ENCODE measurements around the gene MRS2. TPM values are rescaled to one million over a fixed set of nuclear protein-coding genes. Genes with fewer than 3 reads are reported as not detected.

Gene MRS2
- total and polyA plus RNA-seq, 4 experiments from 2014 or later: 19.0 to 27.1 (median 23.4) TPM

- Histone ChIP-seq H3K9me3 (ENCODE audit: control insufficient read depth in 1 of 2, low read length in 2 of 2) (no peaks in the 10 kb centered on the region), H3K36me3 (ENCODE audit: insufficient read depth, low read length) (no peaks in the 10 kb centered on the region), H3K27me3 (ENCODE audit: insufficient read depth, low read length) (no peaks in the 10 kb centered on the region), H3K27ac (ENCODE audit: low read depth, low read length) (no peak overlapping the region), H3K4me1 (ENCODE audit: insufficient read depth, low read length) (no peaks in the 10 kb centered on the region), H3K4me3 (ENCODE audit: low read length in 2 of 2) (no peak overlapping the region)
- Mint-ChIP-seq H3K27ac (no peak overlapping the region), H3K4me1 (peaks cover 0 to 1% (median 0%) of the 10 kb centered on the region in 4 donors), H3K9me3 (no peaks in the 10 kb centered on the region), H3K36me3 (peaks cover 0 to 10% of the 10 kb centered on the region in 2 donors), H3K27me3 (no peaks in the 10 kb centered on the region), H3K4me3 (no peak overlapping the region)
- intact Hi-C loops (cut with micrococcal nuclease): loop anchor here (1.0 to 5.0 kb wide), 2 partner anchors 152 to 586 kb away; no protein-coding TSS in a partner anchor
- POLR2A ChIA-PET (ENCODE audit: partially characterized antibody): no interaction called here
- peak in 4 of 5 donors; percentile 15 to 33 (median 28) for DNase-seq
- CTCF ChIA-PET (ENCODE audit: partially characterized antibody): interaction anchor here (0.7 to 4.8 kb wide), 13 partner anchors 8 to 640 kb away, joined by 3 to 34 read pairs (median 3); partner anchors contain the start of gene ALDH5A1
These were observed 28.3 kb downstream of the MRS2 start for GRCh38 chr6:24431045-24431451.

- Mint-ChIP-seq H3K27ac (no peak overlapping the region), H3K9me3 (no peaks in the 10 kb centered on the region), H3K4me1 (peaks cover 0 to 1% (median 0%) of the 10 kb centered on the region in 4 donors), H3K4me3 (no peak overlapping the region), H3K27me3 (no peaks in the 10 kb centered on the region), H3K36me3 (peaks cover 0 to 7% of the 10 kb centered on the region in 2 donors)
- H3K36me3 ChIP-seq (ENCODE audit: insufficient read depth, low read length): no peaks in the 10 kb centered on the region
- no peak overlapping the region for H3K27ac ChIP-seq (ENCODE audit: low read depth, low read length)
- intact Hi-C loops (cut with micrococcal nuclease): loop anchor here (5.0 kb wide), 1 partner anchor 585 kb away; no protein-coding TSS in a partner anchor
- no peaks in the 10 kb centered on the region for H3K9me3 ChIP-seq (ENCODE audit: control insufficient read depth in 1 of 2, low read length in 2 of 2)
- no peak for DNase-seq
- no peak overlapping the region for H3K4me3 ChIP-seq (ENCODE audit: low read length in 2 of 2)
- H3K4me1 ChIP-seq (ENCODE audit: insufficient read depth, low read length): no peaks in the 10 kb centered on the region
- CTCF ChIA-PET (ENCODE audit: partially characterized antibody): interaction anchor here (0.7 to 4.8 kb wide), 3 partner anchors 10 to 87 kb away, joined by 3 to 34 read pairs (median 6); partner anchors contain the start of gene ALDH5A1
- POLR2A ChIA-PET (ENCODE audit: partially characterized antibody): no interaction called here
- H3K27me3 ChIP-seq (ENCODE audit: insufficient read depth, low read length): no peaks in the 10 kb centered on the region
These were observed 29.9 kb downstream of the MRS2 start for GRCh38 chr6:24432611-24433010.

GRCh38 chr6:24436979-24437378 is 34.2 kb downstream of the MRS2 start:
- Histone ChIP-seq H3K36me3 (ENCODE audit: insufficient read depth, low read length) (no peaks in the 10 kb centered on the region), H3K9me3 (ENCODE audit: control insufficient read depth in 1 of 2, low read length in 2 of 2) (no peaks in the 10 kb centered on the region), H3K27ac (ENCODE audit: low read depth, low read length) (no peak overlapping the region), H3K4me3 (ENCODE audit: low read length in 2 of 2) (no peak overlapping the region), H3K27me3 (ENCODE audit: insufficient read depth, low read length) (no peaks in the 10 kb centered on the region), H3K4me1 (ENCODE audit: insufficient read depth, low read length) (no peaks in the 10 kb centered on the region)
- Mint-ChIP-seq H3K27ac (no peak overlapping the region), H3K36me3 (peaks cover 0 to 10% of the 10 kb centered on the region in 2 donors), H3K4me1 (peaks cover 0 to 2% (median under 1%) of the 10 kb centered on the region in 4 donors), H3K27me3 (no peaks in the 10 kb centered on the region), H3K4me3 (no peak overlapping the region), H3K9me3 (no peaks in the 10 kb centered on the region)
- no peak for DNase-seq
- intact Hi-C loops (cut with micrococcal nuclease): no loop called here
- ChIA-PET CTCF (ENCODE audit: partially characterized antibody) (no interaction called here), POLR2A (ENCODE audit: partially characterized antibody) (no interaction called here)

GRCh38 chr6:24439858-24440539 is 37.3 kb downstream of the MRS2 start:
- ChIA-PET CTCF (ENCODE audit: partially characterized antibody) (interaction anchor here (1.4 kb wide), 1 partner anchor 9 kb away, joined by 4 read pairs; no protein-coding TSS in a partner anchor), POLR2A (ENCODE audit: partially characterized antibody) (interaction anchor here (0.7 kb wide), 1 partner anchor 18 kb away, joined by 4 read pairs; no protein-coding TSS in a partner anchor)
- Mint-ChIP-seq H3K4me3 (no peak overlapping the region), H3K27ac (no peak overlapping the region), H3K9me3 (no peaks in the 10 kb centered on the region), H3K27me3 (no peaks in the 10 kb centered on the region), H3K36me3 (peaks cover 0 to 10% of the 10 kb centered on the region in 2 donors), H3K4me1 (peaks cover 0 to 2% (median under 1%) of the 10 kb centered on the region in 4 donors)
- Histone ChIP-seq H3K36me3 (ENCODE audit: insufficient read depth, low read length) (no peaks in the 10 kb centered on the region), H3K27me3 (ENCODE audit: insufficient read depth, low read length) (no peaks in the 10 kb centered on the region), H3K27ac (ENCODE audit: low read depth, low read length) (no peak overlapping the region), H3K4me1 (ENCODE audit: insufficient read depth, low read length) (no peaks in the 10 kb centered on the region), H3K4me3 (ENCODE audit: low read length in 2 of 2) (no peak overlapping the region), H3K9me3 (ENCODE audit: control insufficient read depth in 1 of 2, low read length in 2 of 2) (no peaks in the 10 kb centered on the region)
- intact Hi-C loops (cut with micrococcal nuclease): no loop called here
- no peak for DNase-seq

GRCh38 chr6:24440897-24441598 is 38.3 kb downstream of the MRS2 start:
- DNase-seq: no peak
- Histone ChIP-seq H3K27ac (ENCODE audit: low read depth, low read length) (no peak overlapping the region), H3K9me3 (ENCODE audit: control insufficient read depth in 1 of 2, low read length in 2 of 2) (no peaks in the 10 kb centered on the region), H3K27me3 (ENCODE audit: insufficient read depth, low read length) (no peaks in the 10 kb centered on the region), H3K4me3 (ENCODE audit: low read length in 2 of 2) (no peak overlapping the region), H3K36me3 (ENCODE audit: insufficient read depth, low read length) (no peaks in the 10 kb centered on the region), H3K4me1 (ENCODE audit: insufficient read depth, low read length) (no peaks in the 10 kb centered on the region)
- H3K27ac Mint-ChIP-seq: no peak overlapping the region
- intact Hi-C loops (cut with micrococcal nuclease): no loop called here
- ChIA-PET CTCF (ENCODE audit: partially characterized antibody) (interaction anchor here (0.7 to 1.4 kb wide), 2 partner anchors 10 to 577 kb away, joined by 3 to 4 read pairs; no protein-coding TSS in a partner anchor), POLR2A (ENCODE audit: partially characterized antibody) (no interaction called here)
- H3K27me3 Mint-ChIP-seq: no peaks in the 10 kb centered on the region
- no peak overlapping the region for H3K4me3 Mint-ChIP-seq
- H3K36me3 Mint-ChIP-seq: peaks cover 0 to 10% of the 10 kb centered on the region in 2 donors
- H3K4me1 Mint-ChIP-seq: peaks cover 0 to 2% (median under 1%) of the 10 kb centered on the region in 4 donors
- no peaks in the 10 kb centered on the region for H3K9me3 Mint-ChIP-seq

GRCh38 chr6:24441599-24441904 is 38.8 kb downstream of the MRS2 start:
- Histone ChIP-seq H3K27me3 (ENCODE audit: insufficient read depth, low read length) (no peaks in the 10 kb centered on the region), H3K9me3 (ENCODE audit: control insufficient read depth in 1 of 2, low read length in 2 of 2) (no peaks in the 10 kb centered on the region), H3K27ac (ENCODE audit: low read depth, low read length) (no peak overlapping the region), H3K4me1 (ENCODE audit: insufficient read depth, low read length) (no peaks in the 10 kb centered on the region), H3K36me3 (ENCODE audit: insufficient read depth, low read length) (no peaks in the 10 kb centered on the region), H3K4me3 (ENCODE audit: low read length in 2 of 2) (no peak overlapping the region)
- ChIA-PET POLR2A (ENCODE audit: partially characterized antibody) (no interaction called here), CTCF (ENCODE audit: partially characterized antibody) (interaction anchor here (0.7 to 1.2 kb wide), 2 partner anchors 11 to 577 kb away, joined by 3 read pairs; no protein-coding TSS in a partner anchor)
- H3K27ac Mint-ChIP-seq: no peak overlapping the region
- H3K9me3 Mint-ChIP-seq: no peaks in the 10 kb centered on the region
- H3K4me1 Mint-ChIP-seq: peaks cover 0 to 2% (median under 1%) of the 10 kb centered on the region in 4 donors
- peaks cover 0 to 10% of the 10 kb centered on the region in 2 donors for H3K36me3 Mint-ChIP-seq
- DNase-seq: no peak
- H3K4me3 Mint-ChIP-seq: no peak overlapping the region
- no peaks in the 10 kb centered on the region for H3K27me3 Mint-ChIP-seq
- intact Hi-C loops (cut with micrococcal nuclease): no loop called here

GRCh38 chr6:24444588-24444987 is 41.9 kb downstream of the MRS2 start:
- Histone ChIP-seq H3K9me3 (ENCODE audit: control insufficient read depth in 1 of 2, low read length in 2 of 2) (no peaks in the 10 kb centered on the region), H3K27ac (ENCODE audit: low read depth, low read length) (no peak overlapping the region), H3K4me1 (ENCODE audit: insufficient read depth, low read length) (no peaks in the 10 kb centered on the region), H3K4me3 (ENCODE audit: low read length in 2 of 2) (no peak overlapping the region), H3K36me3 (ENCODE audit: insufficient read depth, low read length) (no peaks in the 10 kb centered on the region), H3K27me3 (ENCODE audit: insufficient read depth, low read length) (no peaks in the 10 kb centered on the region)
- no peaks in the 10 kb centered on the region for H3K27me3 Mint-ChIP-seq
- intact Hi-C loops (cut with micrococcal nuclease): no loop called here
- peaks cover 0 to 2% (median under 1%) of the 10 kb centered on the region in 4 donors for H3K4me1 Mint-ChIP-seq
- no peak overlapping the region for H3K27ac Mint-ChIP-seq
- H3K9me3 Mint-ChIP-seq: no peaks in the 10 kb centered on the region
- H3K36me3 Mint-ChIP-seq: no peaks in the 10 kb centered on the region
- no peak for DNase-seq
- ChIA-PET POLR2A (ENCODE audit: partially characterized antibody) (no interaction called here), CTCF (ENCODE audit: partially characterized antibody) (interaction anchor here (1.0 kb wide), 1 partner anchor 22 kb away, joined by 3 read pairs; no protein-coding TSS in a partner anchor)
- no peak overlapping the region for H3K4me3 Mint-ChIP-seq
